ENCODE data around the gene DCAF5. TPM values are rescaled to one million over a fixed set of nuclear protein-coding genes. Genes with fewer than 3 reads are reported as not detected.
A peak's percentile ranks its signal among the peaks of the same experiment; 100 is the strongest.

DCAF5 gene
- total RNA-seq, 1 donor: 24.2 TPM

DNA sequence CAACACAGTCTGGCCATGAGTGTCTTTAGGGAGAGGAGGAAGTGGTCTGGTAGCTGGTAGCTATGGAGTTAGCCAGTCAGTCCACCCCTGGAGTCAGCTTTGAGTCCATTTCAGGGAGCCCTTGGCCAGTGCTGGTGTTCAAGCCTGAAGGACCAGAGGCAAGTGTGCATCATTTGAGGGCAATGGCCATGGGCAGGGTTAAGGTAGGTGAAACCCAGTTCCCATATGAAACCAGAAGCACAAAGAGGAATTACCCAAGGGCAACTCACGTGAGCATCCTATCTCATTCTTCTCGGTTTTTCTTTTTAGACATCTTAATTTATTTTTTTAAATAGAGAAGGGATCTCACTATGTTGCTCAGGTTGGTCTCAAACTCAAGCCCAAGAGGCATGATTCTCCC lies 112.6 kb downstream of the DCAF5 start:
- TF ChIP-seq, protein P1, sequence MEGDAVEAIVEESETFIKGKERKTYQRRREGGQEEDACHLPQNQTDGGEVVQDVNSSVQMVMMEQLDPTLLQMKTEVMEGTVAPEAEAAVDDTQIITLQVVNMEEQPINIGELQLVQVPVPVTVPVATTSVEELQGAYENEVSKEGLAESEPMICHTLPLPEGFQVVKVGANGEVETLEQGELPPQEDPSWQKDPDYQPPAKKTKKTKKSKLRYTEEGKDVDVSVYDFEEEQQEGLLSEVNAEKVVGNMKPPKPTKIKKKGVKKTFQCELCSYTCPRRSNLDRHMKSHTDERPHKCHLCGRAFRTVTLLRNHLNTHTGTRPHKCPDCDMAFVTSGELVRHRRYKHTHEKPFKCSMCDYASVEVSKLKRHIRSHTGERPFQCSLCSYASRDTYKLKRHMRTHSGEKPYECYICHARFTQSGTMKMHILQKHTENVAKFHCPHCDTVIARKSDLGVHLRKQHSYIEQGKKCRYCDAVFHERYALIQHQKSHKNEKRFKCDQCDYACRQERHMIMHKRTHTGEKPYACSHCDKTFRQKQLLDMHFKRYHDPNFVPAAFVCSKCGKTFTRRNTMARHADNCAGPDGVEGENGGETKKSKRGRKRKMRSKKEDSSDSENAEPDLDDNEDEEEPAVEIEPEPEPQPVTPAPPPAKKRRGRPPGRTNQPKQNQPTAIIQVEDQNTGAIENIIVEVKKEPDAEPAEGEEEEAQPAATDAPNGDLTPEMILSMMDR (IDR thresholded peaks at IDR 0.05; ENCODE audit: insufficient read depth, low read depth, low read length): no peak
- no peak overlapping the region for H3K4me3 ChIP-seq (ENCODE audit: low read depth, low read length)
- DNase-seq (ENCODE audit: low read depth): no peak

DNA sequence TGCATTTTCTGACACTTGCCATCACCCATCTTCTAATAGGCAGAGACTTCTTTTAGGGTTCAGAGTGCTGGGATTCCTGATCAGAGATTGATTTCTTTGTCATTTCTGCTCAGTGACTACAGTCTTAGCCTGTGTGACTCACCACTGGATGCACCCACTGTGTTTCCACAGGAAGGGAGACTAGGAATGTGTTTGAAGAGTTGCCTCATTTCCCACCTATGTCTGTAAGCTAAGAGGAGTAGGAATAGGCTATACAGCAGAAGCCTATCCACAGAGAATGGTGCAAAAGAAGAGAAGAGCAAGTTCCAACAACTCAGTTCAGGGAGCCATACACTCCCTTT lies 113.7 kb downstream of the DCAF5 start:
- peak; percentile 76 for DNase-seq (ENCODE audit: low read depth)
- no peak overlapping the region for H3K4me3 ChIP-seq (ENCODE audit: low read depth, low read length)
- TF ChIP-seq, protein P1 (IDR thresholded peaks at IDR 0.05; ENCODE audit: insufficient read depth, low read depth, low read length): no peak

DNA sequence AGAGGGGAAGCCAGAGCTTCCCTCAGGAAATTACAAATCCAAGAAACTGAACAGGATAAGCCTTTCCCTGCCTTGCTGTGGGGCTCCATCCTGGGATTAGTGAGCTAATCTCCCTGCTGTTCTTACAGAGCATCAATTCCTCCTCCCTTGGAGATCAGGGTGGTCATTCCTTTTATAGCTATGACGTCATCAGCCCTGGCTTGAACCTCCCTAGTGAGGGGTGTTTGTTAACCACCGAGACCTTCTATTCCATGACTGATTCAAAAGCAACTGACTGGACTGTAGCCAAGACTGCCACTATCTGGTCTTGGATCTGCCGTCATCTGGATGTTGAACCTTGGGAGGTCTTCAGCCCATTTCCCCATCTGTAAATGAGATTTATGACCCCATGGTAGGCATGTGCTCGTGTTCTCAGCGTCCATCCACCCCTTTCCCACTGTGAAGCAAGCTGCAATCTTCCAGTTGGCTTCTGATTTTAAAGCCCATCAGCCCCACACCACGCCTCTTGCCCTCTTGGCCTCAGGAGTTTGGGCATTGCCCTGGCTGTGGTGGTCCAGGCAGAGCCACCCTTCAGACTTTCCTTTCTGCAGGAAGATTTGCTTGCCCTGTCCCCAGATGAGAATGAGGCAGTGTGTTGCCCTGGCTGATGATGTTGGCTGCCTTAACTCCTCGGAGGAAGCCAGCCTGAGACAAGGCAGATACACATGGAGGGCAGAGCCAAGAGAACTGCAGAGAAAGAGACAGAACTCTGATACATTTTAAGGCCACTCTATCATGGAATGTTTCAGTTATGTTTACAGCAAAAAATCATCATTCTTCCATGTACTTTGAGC lies 114.2 kb downstream of the DCAF5 start:
- TF ChIP-seq, protein P1 (IDR thresholded peaks at IDR 0.05; ENCODE audit: insufficient read depth, low read depth, low read length): no peak
- H3K4me3 ChIP-seq (ENCODE audit: low read depth, low read length): no peak overlapping the region
- peak; percentile 98 for DNase-seq (ENCODE audit: low read depth)

DNA sequence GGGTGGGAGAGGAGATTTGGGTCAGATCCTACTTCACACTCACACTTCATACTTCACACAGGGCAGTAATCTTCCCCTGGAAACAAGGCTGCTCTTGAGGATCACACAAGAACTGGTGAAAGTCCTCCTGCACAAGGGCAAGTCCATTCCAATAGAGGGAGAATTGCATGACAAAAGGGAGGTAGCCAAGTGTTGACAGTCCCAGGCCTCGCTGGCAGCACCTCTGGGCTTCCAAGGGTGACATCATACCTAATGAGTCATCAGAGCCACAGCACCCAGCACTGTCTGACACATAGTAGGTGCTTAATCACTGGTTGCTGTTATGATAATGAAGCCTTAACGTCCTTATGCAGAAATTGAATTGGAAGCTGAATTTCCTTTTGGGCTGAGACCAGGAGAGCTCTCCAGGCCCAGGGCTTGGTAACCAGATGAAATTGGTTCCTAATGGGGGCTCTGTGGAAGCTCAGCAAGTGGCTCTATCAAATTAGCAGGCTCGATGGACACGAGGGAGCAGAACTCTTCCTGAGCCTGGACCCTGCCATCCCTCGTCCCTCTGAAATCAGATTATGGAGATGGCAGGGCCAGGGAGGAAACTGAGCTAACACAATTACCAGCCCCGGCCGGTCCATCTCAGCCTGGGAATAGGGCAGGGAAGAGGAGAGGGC lies 115.0 kb downstream of the DCAF5 start:
- TF ChIP-seq, protein P1 (IDR thresholded peaks at IDR 0.05; ENCODE audit: insufficient read depth, low read depth, low read length): no peak
- DNase-seq (ENCODE audit: low read depth): peak; percentile 37
- no peak overlapping the region for H3K4me3 ChIP-seq (ENCODE audit: low read depth, low read length)

DNA sequence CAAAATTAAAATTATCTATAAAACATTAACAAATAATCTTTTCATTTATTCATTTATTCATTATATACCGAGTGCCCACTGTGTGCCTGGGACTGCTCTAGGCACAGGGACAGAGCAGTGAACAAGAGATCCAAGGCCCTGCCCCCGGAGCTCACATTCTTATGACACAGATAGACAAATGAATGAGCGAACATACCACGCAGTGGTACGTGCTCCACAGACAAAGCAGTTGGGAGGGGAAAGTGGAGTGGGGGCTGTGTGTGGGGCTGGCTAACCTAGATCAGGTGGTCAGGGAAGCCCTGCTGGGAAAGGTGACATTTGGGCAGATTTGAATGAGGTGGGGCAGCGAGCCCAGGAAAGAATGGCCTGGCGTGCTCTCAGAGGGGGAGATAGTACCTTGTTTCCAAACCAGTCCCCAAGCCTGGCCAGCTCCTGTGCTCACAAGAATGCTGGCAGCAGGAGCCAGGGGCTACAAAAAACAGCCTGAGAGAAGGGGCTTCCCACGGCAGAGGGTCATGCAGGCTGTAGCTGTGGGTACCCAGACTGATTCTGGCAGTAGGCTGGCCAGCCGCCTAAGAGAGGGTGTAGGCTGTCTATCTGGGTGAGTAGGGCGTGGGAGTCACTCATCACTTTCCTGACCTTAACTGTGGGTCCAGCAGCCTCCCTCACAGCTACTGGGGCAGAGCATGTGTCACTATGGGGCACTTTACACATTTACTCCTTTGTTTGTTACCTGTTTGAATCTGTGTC lies 116.0 kb downstream of the DCAF5 start:
- DNase-seq (ENCODE audit: low read depth): no peak
- no peak overlapping the region for H3K4me3 ChIP-seq (ENCODE audit: low read depth, low read length)
- TF ChIP-seq, protein P1 (IDR thresholded peaks at IDR 0.05; ENCODE audit: insufficient read depth, low read depth, low read length): no peak

DNA sequence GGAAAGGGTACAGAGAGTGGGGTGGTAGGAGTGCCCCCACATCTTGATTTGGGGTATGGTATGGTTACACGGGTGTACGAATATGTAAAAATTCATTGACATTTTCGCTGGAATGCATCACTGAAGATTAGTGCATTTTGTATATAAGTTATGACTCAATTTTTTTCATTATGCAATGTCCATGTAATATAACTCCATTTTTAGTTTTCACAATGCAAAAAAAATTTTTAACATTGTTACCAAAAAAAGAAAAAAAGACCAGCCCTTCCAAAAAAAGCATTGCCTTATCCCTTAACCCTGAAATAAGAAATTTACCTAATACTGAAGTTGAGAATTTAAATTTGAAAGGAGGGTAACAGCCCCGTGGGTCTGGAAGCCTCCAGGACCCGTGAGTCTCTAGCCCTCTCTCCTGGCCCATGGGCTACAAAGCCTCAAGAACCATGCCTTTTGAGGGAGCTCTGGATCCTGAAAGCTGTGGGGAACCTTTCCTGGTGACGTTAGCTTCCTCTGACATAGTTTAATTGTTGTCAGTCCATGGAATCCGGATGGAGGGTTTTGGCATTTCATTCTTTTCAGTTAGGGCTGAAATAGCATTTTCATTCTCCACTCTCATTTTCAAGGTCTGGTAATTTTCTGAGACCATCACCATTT lies 118.2 kb downstream of the DCAF5 start:
- H3K4me3 ChIP-seq (ENCODE audit: low read depth, low read length): no peak overlapping the region
- no peak for DNase-seq (ENCODE audit: low read depth)
- TF ChIP-seq, protein P1 (IDR thresholded peaks at IDR 0.05; ENCODE audit: insufficient read depth, low read depth, low read length): no peak

Data from fibroblast of villous mesenchyme (primary cell).